Subcutaneous adipose tissue (tissue), 4 donors: ENCODE data around the gene AUTS2. TPM values are rescaled to one million over a fixed set of nuclear protein-coding genes. Genes with fewer than 3 reads are reported as not detected.

Source experiments
- CTCF ChIP-seq: fragments of 450-650 bp; IDR thresholded peaks from one replicate; pipeline ENCODE4 v1.5.1; 2016; ENCODE audit warnings: low read depth, mild to moderate bottlenecking, control low read depth, antibody characterized with exemption, moderate library complexity
- total RNA-seq, 4 donors: library from RNA; depleted of rRNA; stranded (reverse); fragments of >200 nt; gene quantifications; one replicate each; pipeline ENCODE4 v1.1.0, GENCODE V29; 2016

The AUTS2 gene
- total RNA-seq, 4 donors from 2014 or later: 22.4 to 46.9 (median 27.4) TPM

- no peak for TF ChIP-seq CTCF
These were observed 1154.5 kb downstream of the AUTS2 start for GRCh38 chr7:70752794-70753241.

GRCh38 chr7:70756789-70757188 lies 1158.5 kb downstream of the AUTS2 start:
- no peak for TF ChIP-seq CTCF

- TF ChIP-seq CTCF: no peak
These were observed 1160.4 kb downstream of the AUTS2 start for GRCh38 chr7:70758646-70759045.

GRCh38 chr7:70759674-70760073 lies 1161.4 kb downstream of the AUTS2 start:
- no peak for TF ChIP-seq CTCF

- TF ChIP-seq CTCF: no peak
These were observed 1163.5 kb downstream of the AUTS2 start for GRCh38 chr7:70761711-70762328.

- no peak for TF ChIP-seq CTCF
These were observed 1164.4 kb downstream of the AUTS2 start for GRCh38 chr7:70762696-70763095.

- TF ChIP-seq CTCF: no peak
These were observed 1165.9 kb downstream of the AUTS2 start for GRCh38 chr7:70763961-70764691.
